Vagina (tissue), 2 donors: ENCODE data around the gene TUBGCP3.

Experiments
- POLR2AphosphoS5 ChIP-seq, 2 donors: sonication (generic); formaldehyde crosslinking; IDR thresholded peaks; one replicate each; pipeline ENCODE4 v1.9.0; 2017; ENCODE audit warnings: antibody characterized with exemption in 2 of 2, mild to moderate bottlenecking in 2 of 2, low read depth in 1 of 2; ENCODE audit not compliant: insufficient read depth in 1 of 2
- TF ChIP-seq, protein P1 (sequence below), 3 experiments: fragments of 450-650 bp in 2 of 3; fragments of 200-600 bp in 1 of 3; sonication (generic) in 1 of 3; IDR thresholded peaks; one replicate each; pipeline ENCODE4 v1.5.1; 2017 to 2019; ENCODE audit warnings: antibody characterized with exemption in 3 of 3, mild to moderate bottlenecking in 2 of 3, moderate library complexity in 2 of 3

DNA sequence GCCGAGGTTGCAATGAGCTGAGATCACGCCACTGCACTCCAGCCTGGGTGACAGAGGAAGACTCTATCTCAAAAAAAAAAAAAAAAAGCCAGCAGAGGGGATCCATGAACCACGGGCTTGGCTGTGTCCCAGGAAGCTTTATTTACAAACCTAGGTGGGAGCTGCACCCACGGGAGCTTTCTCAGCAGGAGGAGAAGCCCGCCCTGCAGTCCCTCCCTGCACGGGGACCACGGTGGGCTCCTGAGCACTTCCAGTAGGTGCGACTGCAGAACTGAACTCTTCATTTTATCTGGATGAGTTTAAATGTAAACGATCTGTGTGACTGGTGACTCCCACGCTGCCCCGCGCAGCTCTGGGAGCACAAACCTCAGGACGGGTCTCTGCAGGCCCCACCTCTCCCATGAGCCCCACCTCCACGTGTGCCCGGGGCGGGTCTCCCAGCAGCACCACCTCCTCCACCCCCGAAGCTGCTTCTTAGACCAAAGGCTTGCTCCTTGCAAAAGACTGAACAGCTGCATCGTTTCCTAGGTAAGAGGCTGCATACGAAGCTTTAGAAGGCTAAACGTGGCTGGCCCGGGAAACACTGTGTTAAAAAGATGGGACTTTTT lies 145.4 kb downstream of the TUBGCP3 start:
- TF ChIP-seq, protein P1, sequence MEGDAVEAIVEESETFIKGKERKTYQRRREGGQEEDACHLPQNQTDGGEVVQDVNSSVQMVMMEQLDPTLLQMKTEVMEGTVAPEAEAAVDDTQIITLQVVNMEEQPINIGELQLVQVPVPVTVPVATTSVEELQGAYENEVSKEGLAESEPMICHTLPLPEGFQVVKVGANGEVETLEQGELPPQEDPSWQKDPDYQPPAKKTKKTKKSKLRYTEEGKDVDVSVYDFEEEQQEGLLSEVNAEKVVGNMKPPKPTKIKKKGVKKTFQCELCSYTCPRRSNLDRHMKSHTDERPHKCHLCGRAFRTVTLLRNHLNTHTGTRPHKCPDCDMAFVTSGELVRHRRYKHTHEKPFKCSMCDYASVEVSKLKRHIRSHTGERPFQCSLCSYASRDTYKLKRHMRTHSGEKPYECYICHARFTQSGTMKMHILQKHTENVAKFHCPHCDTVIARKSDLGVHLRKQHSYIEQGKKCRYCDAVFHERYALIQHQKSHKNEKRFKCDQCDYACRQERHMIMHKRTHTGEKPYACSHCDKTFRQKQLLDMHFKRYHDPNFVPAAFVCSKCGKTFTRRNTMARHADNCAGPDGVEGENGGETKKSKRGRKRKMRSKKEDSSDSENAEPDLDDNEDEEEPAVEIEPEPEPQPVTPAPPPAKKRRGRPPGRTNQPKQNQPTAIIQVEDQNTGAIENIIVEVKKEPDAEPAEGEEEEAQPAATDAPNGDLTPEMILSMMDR (IDR thresholded peaks at IDR 0.05), result no peak
- TF ChIP-seq POLR2AphosphoS5 (IDR thresholded peaks at IDR 0.05; ENCODE audit: insufficient read depth in 1 of 2, low read depth in 1 of 2), result no peak
